ENCODE data around the gene LAMB4. TPM values are rescaled to one million over a fixed set of nuclear protein-coding genes. Genes with fewer than 3 reads are reported as not detected.

Gene LAMB4
- total RNA-seq, 5 donors from 2014 or later (not counting 1 experiment from before 2014, with no cell fraction given): 0.18 TPM; not detected in 4

DNA sequence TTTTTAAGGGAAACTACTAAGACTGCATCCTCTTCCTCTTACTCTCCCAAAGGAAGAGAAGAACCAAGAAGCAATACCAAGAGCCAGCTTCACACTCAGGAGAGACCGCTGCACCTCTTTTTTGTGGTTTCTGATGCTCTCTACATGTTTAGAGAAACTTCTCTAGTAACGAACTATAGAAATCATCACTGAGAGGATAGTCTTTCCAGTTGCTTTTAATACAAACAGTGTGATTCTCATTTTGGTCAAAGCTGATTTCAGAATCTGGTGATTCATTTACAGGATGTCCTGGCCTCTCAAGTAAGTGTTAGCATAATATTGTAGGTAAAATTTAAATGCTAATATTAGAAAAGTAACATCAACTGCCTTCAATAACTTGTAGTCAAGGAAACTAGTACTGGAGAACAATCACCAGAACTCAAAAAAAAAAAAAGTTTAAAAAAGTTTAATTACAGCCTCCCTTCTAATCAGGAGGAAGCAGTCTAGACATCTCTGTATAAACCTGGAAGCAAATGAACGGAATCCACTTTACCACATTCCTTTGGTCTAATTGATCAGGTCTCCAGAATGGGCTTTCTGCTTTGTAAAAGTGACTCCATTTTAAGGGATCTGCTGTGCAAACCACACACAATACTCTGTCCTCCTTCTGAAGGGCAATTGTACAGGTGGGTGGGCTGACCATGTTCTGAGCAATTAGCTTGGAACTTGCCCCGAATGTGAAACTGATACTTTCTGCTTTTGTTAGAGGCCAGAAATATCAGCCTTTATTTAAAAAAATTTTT lies 130.2 kb downstream of the LAMB4 start:
- POLR2A ChIA-PET: no interaction called here
- Histone ChIP-seq H3K36me3 (ENCODE audit: control insufficient read depth in 2 of 2, extremely low read depth in 1 of 2, insufficient read depth in 1 of 2, low read length in 1 of 2) (no peaks in the 10 kb centered on the region), H3K27ac (ENCODE audit: low read length) (no peak overlapping the region), H3K27me3 (replicated peaks in 1 of 2; ENCODE audit: control insufficient read depth in 2 of 2, extremely low read depth in 1 of 2, insufficient read depth in 2 of 2, low read length in 1 of 2) (peaks cover 19 to 38% of the 10 kb centered on the region in 2 experiments), H3K4me3 (ENCODE audit: control insufficient read depth in 1 of 2, extremely low read depth in 1 of 2, low read length in 1 of 2) (no peak overlapping the region), H3K4me1 (ENCODE audit: control insufficient read depth in 1 of 2, extremely low read depth in 1 of 2, insufficient read depth in 2 of 2, low read length in 2 of 2) (peaks cover 8 to 25% of the 10 kb centered on the region in 2 experiments), H3K9me3 (no peaks in the 10 kb centered on the region)
- Mint-ChIP-seq H3K36me3 (no peaks in the 10 kb centered on the region), H3K27me3 (peaks cover 47 to 58% of the 10 kb centered on the region in 2 donors), H3K4me1 (peaks cover 13 to 29% (median 27%) of the 10 kb centered on the region in 3 donors), H3K27ac (no peak overlapping the region), H3K9me3 (no peaks in the 10 kb centered on the region), H3K4me3 (no peak overlapping the region)
- CTCF ChIA-PET: no interaction called here
- DNase-seq (no peak), ATAC-seq (replicated peaks in 1 of 4) (no peak)
- WGBS (ENCODE audit: insufficient coverage): 33% methylated on average over 1 of the region's 4 CpGs

DNA sequence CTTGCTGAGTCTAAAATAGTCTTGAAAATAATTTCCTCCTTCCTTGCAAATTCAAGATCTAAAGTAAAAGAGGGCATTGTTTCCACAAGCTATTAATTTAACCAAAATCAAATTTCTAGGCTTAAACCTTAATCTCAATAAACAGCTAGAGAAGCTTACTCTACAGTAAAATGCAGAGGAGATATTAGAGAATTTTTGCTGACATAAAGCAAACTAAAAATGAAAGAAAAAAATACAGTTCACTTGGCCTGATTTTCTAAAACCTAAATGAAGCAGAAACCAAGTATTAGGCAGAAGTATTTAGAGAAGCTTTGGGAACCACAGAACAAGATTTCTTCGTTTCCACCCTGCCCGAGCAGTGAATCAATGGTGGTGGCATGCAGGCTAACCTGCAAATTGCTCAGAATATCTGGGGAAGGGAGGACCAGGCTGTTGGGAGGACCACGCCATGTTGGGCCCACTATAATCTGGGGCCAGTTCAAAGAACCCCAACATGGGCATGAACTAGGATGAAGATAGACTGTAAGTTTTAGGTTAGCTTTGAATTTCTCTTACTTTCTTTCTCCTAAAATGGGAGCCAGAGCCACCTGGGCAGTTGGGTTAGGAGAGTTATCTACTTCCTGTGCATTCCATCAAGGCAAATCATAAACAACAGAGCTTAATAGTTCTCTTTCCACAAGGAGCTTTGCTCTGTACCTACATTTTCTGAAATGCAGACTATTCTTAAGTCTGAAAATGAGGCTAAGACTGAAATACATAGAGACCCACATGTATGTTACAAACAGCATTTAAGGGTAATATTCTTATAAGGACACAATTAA lies 131.3 kb downstream of the LAMB4 start:
- no peak for DNase-seq
- Histone ChIP-seq H3K9me3 (no peaks in the 10 kb centered on the region), H3K4me1 (ENCODE audit: control insufficient read depth in 1 of 2, extremely low read depth in 1 of 2, insufficient read depth in 2 of 2, low read length in 2 of 2) (peaks cover 8 to 25% of the 10 kb centered on the region in 2 experiments), H3K4me3 (ENCODE audit: control insufficient read depth in 1 of 2, extremely low read depth in 1 of 2, low read length in 1 of 2) (no peak overlapping the region), H3K36me3 (ENCODE audit: control insufficient read depth in 2 of 2, extremely low read depth in 1 of 2, insufficient read depth in 1 of 2, low read length in 1 of 2) (no peaks in the 10 kb centered on the region), H3K27me3 (replicated peaks in 1 of 2; ENCODE audit: control insufficient read depth in 2 of 2, extremely low read depth in 1 of 2, insufficient read depth in 2 of 2, low read length in 1 of 2) (peaks cover 16 to 30% of the 10 kb centered on the region in 2 experiments), H3K27ac (ENCODE audit: low read length) (no peak overlapping the region)
- H3K4me3 Mint-ChIP-seq: no peak overlapping the region
- peaks cover 42 to 48% of the 10 kb centered on the region in 2 donors for H3K27me3 Mint-ChIP-seq
- no peaks in the 10 kb centered on the region for H3K36me3 Mint-ChIP-seq
- peaks cover 8 to 22% (median 19%) of the 10 kb centered on the region in 3 donors for H3K4me1 Mint-ChIP-seq
- no peaks in the 10 kb centered on the region for H3K9me3 Mint-ChIP-seq
- ChIA-PET POLR2A (no interaction called here), CTCF (no interaction called here)
- no peak overlapping the region for H3K27ac Mint-ChIP-seq
- 72% methylated on average over 2 of the region's 3 CpGs for WGBS (ENCODE audit: insufficient coverage)
- ATAC-seq (replicated peaks in 1 of 4): no peak

DNA sequence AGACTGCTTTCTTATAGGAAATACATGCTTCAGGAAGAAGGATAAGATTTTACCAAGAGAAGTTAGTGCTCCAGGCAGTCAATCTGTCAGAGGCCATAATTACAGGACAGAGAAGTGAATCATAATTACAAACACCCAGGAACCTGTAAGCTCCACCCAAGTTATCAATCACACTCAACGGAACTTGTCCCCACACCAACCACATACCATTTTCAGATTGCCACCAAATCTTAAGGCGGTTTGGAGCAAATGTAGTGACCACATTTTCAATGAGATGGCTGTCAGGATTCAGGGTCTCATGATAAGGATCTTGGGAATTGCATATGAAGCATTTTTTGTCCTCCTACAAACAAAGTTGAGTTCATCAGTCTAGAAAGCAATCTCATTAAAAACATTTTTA lies 132.0 kb downstream of the LAMB4 start:
- Mint-ChIP-seq H3K27me3 (peaks cover 42 to 49% of the 10 kb centered on the region in 2 donors), H3K4me3 (no peak overlapping the region), H3K27ac (no peak overlapping the region), H3K36me3 (no peaks in the 10 kb centered on the region), H3K9me3 (no peaks in the 10 kb centered on the region), H3K4me1 (peaks cover 5 to 17% (median 14%) of the 10 kb centered on the region in 3 donors)
- POLR2A ChIA-PET: no interaction called here
- WGBS (ENCODE audit: insufficient coverage): no CpG with 5 or more reads among the region's 2 CpGs
- no peak overlapping the region for H3K4me3 ChIP-seq (ENCODE audit: control insufficient read depth in 1 of 2, extremely low read depth in 1 of 2, low read length in 1 of 2)
- H3K27ac ChIP-seq (ENCODE audit: low read length): no peak overlapping the region
- peaks cover 5 to 20% of the 10 kb centered on the region in 2 experiments for H3K4me1 ChIP-seq (ENCODE audit: control insufficient read depth in 1 of 2, extremely low read depth in 1 of 2, insufficient read depth in 2 of 2, low read length in 2 of 2)
- no peaks in the 10 kb centered on the region for H3K36me3 ChIP-seq (ENCODE audit: control insufficient read depth in 2 of 2, extremely low read depth in 1 of 2, insufficient read depth in 1 of 2, low read length in 1 of 2)
- no peak for DNase-seq
- no peak for ATAC-seq (replicated peaks in 1 of 4)
- H3K27me3 ChIP-seq (replicated peaks in 1 of 2; ENCODE audit: control insufficient read depth in 2 of 2, extremely low read depth in 1 of 2, insufficient read depth in 2 of 2, low read length in 1 of 2): peaks cover 13 to 27% of the 10 kb centered on the region in 2 experiments
- no peaks in the 10 kb centered on the region for H3K9me3 ChIP-seq
- CTCF ChIA-PET: no interaction called here

DNA sequence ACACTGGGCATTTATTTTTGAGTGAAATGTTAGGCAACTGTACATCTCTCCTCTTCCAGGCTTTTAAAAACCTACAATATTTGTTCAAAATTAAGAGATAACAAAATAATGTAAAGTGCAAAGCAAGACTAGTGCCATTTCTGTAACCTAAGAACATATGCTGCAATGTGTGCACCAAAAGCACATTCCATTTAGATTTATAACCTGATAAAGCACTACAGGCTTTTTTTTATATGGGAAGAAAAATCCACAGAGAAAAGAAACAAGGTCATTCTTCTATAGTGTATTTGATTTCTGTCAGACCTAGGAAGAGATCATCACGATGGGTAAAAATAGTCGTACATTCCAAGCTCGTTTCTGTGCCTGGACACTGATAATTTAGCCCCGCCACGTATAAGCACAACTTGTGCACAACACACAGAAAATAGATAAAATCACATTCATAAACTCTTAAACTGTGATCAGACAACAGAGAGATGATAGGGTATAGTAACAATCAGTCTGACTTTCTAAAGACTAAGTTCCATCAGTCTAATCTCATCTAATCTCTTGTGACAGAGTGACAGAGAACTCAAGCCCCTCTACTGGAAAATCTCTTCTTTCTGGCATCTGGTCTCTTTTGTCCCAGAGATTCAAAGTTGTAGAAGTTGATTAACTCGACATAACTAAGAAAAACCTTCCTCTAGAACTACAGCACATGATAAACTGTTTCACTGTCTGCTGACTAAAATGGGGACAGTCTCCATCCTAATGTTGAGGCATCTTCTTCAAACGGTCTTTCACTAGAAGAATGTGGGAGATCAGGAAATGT lies 133.9 kb downstream of the LAMB4 start:
- peaks cover under 1 to 5% (median 5%) of the 10 kb centered on the region in 3 donors for H3K4me1 Mint-ChIP-seq
- ATAC-seq (replicated peaks in 1 of 4) (no peak), DNase-seq (no peak)
- H3K4me1 ChIP-seq (ENCODE audit: control insufficient read depth in 1 of 2, extremely low read depth in 1 of 2, insufficient read depth in 2 of 2, low read length in 2 of 2): peaks cover 0 to 2% of the 10 kb centered on the region in 2 experiments
- no peaks in the 10 kb centered on the region for H3K9me3 Mint-ChIP-seq
- H3K27ac Mint-ChIP-seq: no peak overlapping the region
- ChIA-PET CTCF (no interaction called here), POLR2A (no interaction called here)
- H3K27me3 Mint-ChIP-seq: peaks cover 38 to 41% of the 10 kb centered on the region in 2 donors
- no peak overlapping the region for H3K4me3 ChIP-seq (ENCODE audit: control insufficient read depth in 1 of 2, extremely low read depth in 1 of 2, low read length in 1 of 2)
- H3K27ac ChIP-seq (ENCODE audit: low read length): no peak overlapping the region
- 79% methylated on average over 3 of the region's 7 CpGs for WGBS (ENCODE audit: insufficient coverage)
- H3K4me3 Mint-ChIP-seq: no peak overlapping the region
- H3K9me3 ChIP-seq: no peaks in the 10 kb centered on the region
- H3K27me3 ChIP-seq (replicated peaks in 1 of 2; ENCODE audit: control insufficient read depth in 2 of 2, extremely low read depth in 1 of 2, insufficient read depth in 2 of 2, low read length in 1 of 2): peaks cover 6 to 17% of the 10 kb centered on the region in 2 experiments
- no peaks in the 10 kb centered on the region for H3K36me3 ChIP-seq (ENCODE audit: control insufficient read depth in 2 of 2, extremely low read depth in 1 of 2, insufficient read depth in 1 of 2, low read length in 1 of 2)
- no peaks in the 10 kb centered on the region for H3K36me3 Mint-ChIP-seq

DNA sequence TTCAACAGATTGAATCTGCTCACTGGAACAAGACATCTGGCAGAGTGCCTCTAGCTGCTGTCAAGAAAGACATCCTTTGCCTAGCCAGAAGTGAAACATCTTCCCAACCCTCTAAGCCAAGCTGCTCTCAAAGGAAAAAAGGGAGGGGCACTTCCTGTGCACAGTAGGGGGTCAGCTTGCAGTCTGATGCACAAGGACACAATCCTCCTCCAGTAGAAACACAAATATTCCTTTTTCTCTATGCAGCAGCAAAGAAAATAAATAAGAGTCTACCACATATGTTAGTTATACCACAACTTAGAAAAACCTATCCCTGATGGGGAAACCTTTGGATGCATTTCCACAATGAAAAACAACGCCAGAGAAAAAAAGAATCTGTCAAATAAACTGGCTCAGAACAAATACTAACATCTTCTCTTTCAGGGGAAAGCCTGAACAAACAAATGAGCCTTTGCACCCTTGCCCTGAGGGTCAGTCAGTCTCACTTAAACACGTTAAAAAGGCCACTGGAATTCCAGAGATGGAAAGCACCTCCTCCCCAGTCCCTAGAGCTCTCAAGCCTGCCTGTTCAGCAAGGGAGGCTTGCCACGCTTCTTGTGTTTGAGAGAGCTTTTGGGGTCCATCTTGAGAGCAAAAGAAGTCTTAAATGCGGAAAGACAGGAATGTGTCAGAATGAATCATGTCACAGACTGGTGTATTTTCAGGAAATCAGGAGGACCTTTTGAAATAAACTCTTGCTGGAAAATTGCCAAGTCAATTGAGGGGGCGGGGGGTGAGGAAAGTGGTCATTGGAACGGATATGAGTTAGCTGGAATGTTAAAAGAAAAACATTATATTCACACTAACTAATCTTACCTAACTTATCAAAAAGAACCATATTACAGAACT lies 134.7 kb downstream of the LAMB4 start:
- no peaks in the 10 kb centered on the region for H3K9me3 ChIP-seq
- no peaks in the 10 kb centered on the region for H3K36me3 Mint-ChIP-seq
- H3K27ac ChIP-seq (ENCODE audit: low read length): no peak overlapping the region
- no peak overlapping the region for H3K4me3 ChIP-seq (ENCODE audit: control insufficient read depth in 1 of 2, extremely low read depth in 1 of 2, low read length in 1 of 2)
- no peaks in the 10 kb centered on the region for H3K36me3 ChIP-seq (ENCODE audit: control insufficient read depth in 2 of 2, extremely low read depth in 1 of 2, insufficient read depth in 1 of 2, low read length in 1 of 2)
- no peak overlapping the region for H3K4me3 Mint-ChIP-seq
- ChIA-PET POLR2A (no interaction called here), CTCF (no interaction called here)
- DNase-seq (no peak), ATAC-seq (replicated peaks in 1 of 4) (no peak)
- H3K27me3 ChIP-seq (replicated peaks in 1 of 2; ENCODE audit: control insufficient read depth in 2 of 2, extremely low read depth in 1 of 2, insufficient read depth in 2 of 2, low read length in 1 of 2): peaks cover 3 to 13% of the 10 kb centered on the region in 2 experiments
- H3K4me1 Mint-ChIP-seq: no peaks in the 10 kb centered on the region
- WGBS (ENCODE audit: insufficient coverage): 42% methylated on average over 3 of the region's 6 CpGs
- H3K27me3 Mint-ChIP-seq: peaks cover 32 to 34% of the 10 kb centered on the region in 2 donors
- no peak overlapping the region for H3K27ac Mint-ChIP-seq
- no peaks in the 10 kb centered on the region for H3K4me1 ChIP-seq (ENCODE audit: control insufficient read depth in 1 of 2, extremely low read depth in 1 of 2, insufficient read depth in 2 of 2, low read length in 2 of 2)
- H3K9me3 Mint-ChIP-seq: no peaks in the 10 kb centered on the region

Measured in T-cell (primary cell).